GM12878 (cell line): Measurements from ENCODE around the gene HMGXB3. TPM values are rescaled to one million over a fixed set of nuclear protein-coding genes. Genes with fewer than 3 reads are reported as not detected.

Experiments used
- ATAC-seq: fragments of 200-7000 bp; cut with Tn5 transposase; 3 replicates; pipeline ENCODE4 v1.9.1; 2020; ENCODE audit warnings: mild to moderate bottlenecking, moderate library complexity
- BruUV-seq: library from RNA; stranded (reverse); fragments of 400-500 nt; replicated peaks from 2 replicates; lab custom pipeline; 2021; lab: Mats Ljungman, UMichigan
- CTCF ChIA-PET: fragments of 300-600 bp; sonication (Branson Sonifier 250); formaldehyde crosslinking; extraction: SDS; loops from one replicate; lab custom pipeline; 2021; ENCODE audit warnings: inconsistent platforms; lab: Yijun Ruan, JAX
- POLR2A ChIA-PET: fragments of 350-600 bp; formaldehyde crosslinking; extraction: SDS; loops from one replicate; lab custom pipeline; 2021; ENCODE audit warnings: inconsistent platforms; lab: Charles Lee
- RAD21 ChIA-PET: fragments of 300-600 bp; sonication (Branson Sonifier 250); formaldehyde crosslinking; loops from one replicate; lab custom pipeline; 2023; ENCODE audit warnings: antibody characterized with exemption; ENCODE audit not compliant: unreplicated experiment; lab: Charles Lee
- SMC1A ChIA-PET: fragments of 300-600 bp; sonication (Branson Sonifier 250); formaldehyde crosslinking; loops from one replicate; lab custom pipeline; 2023; ENCODE audit not compliant: unreplicated experiment, uncharacterized antibody; lab: Charles Lee
- DNase-seq: peaks from one replicate; pipeline ENCODE4 v3.0.0-alpha.2; 2011; ENCODE audit warnings: low read depth, low spot score
- FAIRE-seq: peaks from 3 replicates; lab custom pipeline; 2011; peaks lifted over from hg19 to GRCh38; lab: Jason Lieb, UNC
- H2AFZ ChIP-seq: 2 replicates; pipeline ENCODE4 v1.6.0; 2011; ENCODE audit warnings: low read depth, low read length, control low read depth; ENCODE audit not compliant: control insufficient read depth
- H3K27ac ChIP-seq: 2 replicates; pipeline ENCODE4 v1.5.1; 2011; ENCODE audit warnings: control low read depth; ENCODE audit not compliant: control insufficient read depth, insufficient read depth
- H3K27me3 ChIP-seq, 2 experiments: replicated peaks in 1 of 2; 2 replicates each; pipeline versions ENCODE4 v1.6.0 to v1.6.1; 2011; ENCODE audit warnings: low read length in 1 of 2; ENCODE audit not compliant: control insufficient read depth in 2 of 2, insufficient read depth in 2 of 2
- H3K36me3 ChIP-seq, 2 experiments: 2 replicates each; pipeline ENCODE4 v1.5.1; 2011; ENCODE audit warnings: low read length in 1 of 2; ENCODE audit not compliant: control insufficient read depth in 2 of 2, insufficient read depth in 2 of 2
- H3K4me1 ChIP-seq: 2 replicates; pipeline ENCODE4 v1.6.1; 2011; ENCODE audit warnings: mild to moderate bottlenecking, low read length, moderate library complexity, mixed read lengths; ENCODE audit not compliant: control insufficient read depth, insufficient read depth
- H3K4me2 ChIP-seq: 2 replicates; pipeline ENCODE4 v1.6.0; 2011; ENCODE audit warnings: control low read depth; ENCODE audit not compliant: control insufficient read depth, insufficient read depth
- H3K4me3 ChIP-seq: fragments of 200-600 bp; sonication (generic); 2 replicates; pipeline ENCODE4 v1.5.1; 2016
- H3K79me2 ChIP-seq: 2 replicates; pipeline ENCODE4 v1.6.0; 2011; ENCODE audit warnings: low read length; ENCODE audit not compliant: control insufficient read depth, insufficient read depth
- H3K9ac ChIP-seq: 2 replicates; pipeline ENCODE4 v1.8.0; 2011; ENCODE audit warnings: low read length, control low read depth, mixed read lengths; ENCODE audit not compliant: control insufficient read depth, insufficient read depth
- H3K9me3 ChIP-seq: replicated peaks from 3 replicates; pipeline ENCODE4 v1.5.1; 2011; ENCODE audit warnings: mild to moderate bottlenecking, low read length; ENCODE audit not compliant: control insufficient read depth, insufficient read depth
- H4K20me1 ChIP-seq: 2 replicates; pipeline ENCODE4 v1.6.0; 2011; ENCODE audit not compliant: control insufficient read depth, insufficient read depth
- ASH2L ChIP-seq: fragments of 300-600, 200-600 bp; sonication (generic); IDR thresholded peaks from 2 replicates; pipeline ENCODE4 v1.6.1; 2017; ENCODE audit warnings: low read depth, mild to moderate bottlenecking, borderline replicate concordance
- E4F1 ChIP-seq: fragments of 450-650 bp; IDR thresholded peaks from 2 replicates; pipeline ENCODE4 v1.6.1; 2018; ENCODE audit warnings: borderline replicate concordance, mild to moderate bottlenecking; ENCODE audit not compliant: partially characterized antibody
- FOXM1 ChIP-seq: IDR thresholded peaks from 2 replicates; pipeline ENCODE4 v1.6.1; 2012; ENCODE audit warnings: low read depth, mild to moderate bottlenecking, inconsistent platforms, low read length, moderate library complexity
- HCFC1 ChIP-seq: fragments of 150-350 bp; IDR thresholded peaks from 2 replicates; pipeline ENCODE4 v1.6.1; 2014; ENCODE audit warnings: low read length
- IRF5 ChIP-seq: fragments of 450-650 bp; IDR thresholded peaks from 2 replicates; pipeline ENCODE4 v1.6.1; 2017; ENCODE audit warnings: borderline replicate concordance
- SUPT20H ChIP-seq: IDR thresholded peaks from 2 replicates; pipeline ENCODE4 v1.6.1; 2011; ENCODE audit warnings: low read depth, mild to moderate bottlenecking, low read length, moderate library complexity, borderline replicate concordance; ENCODE audit not compliant: control insufficient read depth
- WGBS: methylation state at CpG from one replicate; pipeline ENCODE4 v1.1.6; 2016; ENCODE audit warnings: low lambda C conversion rate; ENCODE audit not compliant: insufficient replicate concordance, insufficient coverage; ENCODE audit errors: missing lambda C conversion rate; 5-methylcytosine and 5-hydroxymethylcytosine counted together
- in situ Hi-C: fragments of 300-500 bp; cut with MboI; formaldehyde crosslinking; loops from 9 replicates; pipeline ENCODE4 v1.14.3; 2018; ENCODE audit warnings: mixed read lengths
- intact Hi-C: fragments of 100-400 bp; cut with micrococcal nuclease; formaldehyde crosslinking; loops from one replicate; pipeline ENCODE4 v1.14.2; 2022; ENCODE audit not compliant: unreplicated experiment
- polyA plus RNA-seq, 11 experiments: library from polyadenylated mRNA; depleted of rRNA in 4 of 11; unstranded in 6 of 11; stranded (reverse) in 5 of 11; fragments of >200 nt; fragmentation: Nextera tagmentation in 4 of 11; fragmentation: Illumina TruSeq in 1 of 11; extraction: Ambion mirVana in 4 of 11; extraction: Trizol in 1 of 11; gene quantifications; 1 replicate in 1 of 11; 2 replicates in 10 of 11; pipeline versions ENCODE4 v1.2.1 to v1.2.3, GENCODE V29; 2011 to 2016; ENCODE audit warnings: inconsistent platforms in 2 of 11, missing spikeins in 2 of 11, low read depth in 1 of 11
- total RNA-seq, 4 experiments: library from RNA; depleted of rRNA in 3 of 4; stranded (reverse); fragments of >200 nt in 3 of 4; fragmentation: Illumina TruSeq in 1 of 4; extraction: Trizol in 1 of 4; gene quantifications; 2 replicates each; pipeline versions ENCODE4 v1.2.1 to v1.2.3, GENCODE V29; 2013 to 2021
- TF ChIP-seq, protein P1 (sequence below): fragments of 450-650 bp; formaldehyde crosslinking; IDR thresholded peaks from 2 replicates; pipeline ENCODE4 v1.4.0; 2020; ENCODE audit warnings: mild to moderate bottlenecking, moderate library complexity
- TF ChIP-seq, protein P2 (sequence below): IDR thresholded peaks from 2 replicates; pipeline ENCODE4 v1.6.1; 2011; ENCODE audit warnings: borderline replicate concordance, low read depth, mild to moderate bottlenecking, moderate library complexity, mixed read lengths, low read length; ENCODE audit not compliant: insufficient read depth; ENCODE audit errors: extremely low read length

The HMGXB3 gene
- total and polyA plus RNA-seq, 10 of the 15 experiments (the other 5 are each of a cell fraction or from before 2014, with no cell fraction given), result 1.00 to 42.2 (median 28.1) TPM

- no peaks in the 10 kb centered on the region for H4K20me1 ChIP-seq
- DNase-seq (no peak), FAIRE-seq (no peak)
- no peaks in the 10 kb centered on the region for H3K79me2 ChIP-seq
- H3K4me3 ChIP-seq, result no peak overlapping the region
- WGBS, result 33% methylated on average over 8 of the region's 8 CpGs
- no peak overlapping the region for H3K9ac ChIP-seq
- CTCF ChIA-PET, result interaction anchor here (0.9 to 1.7 kb wide), 2 partner anchors 12 to 44 kb away, joined by 3 to 4 read pairs; no protein-coding TSS in a partner anchor
- no peaks in the 10 kb centered on the region for H3K9me3 ChIP-seq
- in situ Hi-C loops, result no loop called here
- no peaks in the 10 kb centered on the region for H3K27me3 ChIP-seq
- intact Hi-C loops, result no loop called here
- TF ChIP-seq, protein P1, sequence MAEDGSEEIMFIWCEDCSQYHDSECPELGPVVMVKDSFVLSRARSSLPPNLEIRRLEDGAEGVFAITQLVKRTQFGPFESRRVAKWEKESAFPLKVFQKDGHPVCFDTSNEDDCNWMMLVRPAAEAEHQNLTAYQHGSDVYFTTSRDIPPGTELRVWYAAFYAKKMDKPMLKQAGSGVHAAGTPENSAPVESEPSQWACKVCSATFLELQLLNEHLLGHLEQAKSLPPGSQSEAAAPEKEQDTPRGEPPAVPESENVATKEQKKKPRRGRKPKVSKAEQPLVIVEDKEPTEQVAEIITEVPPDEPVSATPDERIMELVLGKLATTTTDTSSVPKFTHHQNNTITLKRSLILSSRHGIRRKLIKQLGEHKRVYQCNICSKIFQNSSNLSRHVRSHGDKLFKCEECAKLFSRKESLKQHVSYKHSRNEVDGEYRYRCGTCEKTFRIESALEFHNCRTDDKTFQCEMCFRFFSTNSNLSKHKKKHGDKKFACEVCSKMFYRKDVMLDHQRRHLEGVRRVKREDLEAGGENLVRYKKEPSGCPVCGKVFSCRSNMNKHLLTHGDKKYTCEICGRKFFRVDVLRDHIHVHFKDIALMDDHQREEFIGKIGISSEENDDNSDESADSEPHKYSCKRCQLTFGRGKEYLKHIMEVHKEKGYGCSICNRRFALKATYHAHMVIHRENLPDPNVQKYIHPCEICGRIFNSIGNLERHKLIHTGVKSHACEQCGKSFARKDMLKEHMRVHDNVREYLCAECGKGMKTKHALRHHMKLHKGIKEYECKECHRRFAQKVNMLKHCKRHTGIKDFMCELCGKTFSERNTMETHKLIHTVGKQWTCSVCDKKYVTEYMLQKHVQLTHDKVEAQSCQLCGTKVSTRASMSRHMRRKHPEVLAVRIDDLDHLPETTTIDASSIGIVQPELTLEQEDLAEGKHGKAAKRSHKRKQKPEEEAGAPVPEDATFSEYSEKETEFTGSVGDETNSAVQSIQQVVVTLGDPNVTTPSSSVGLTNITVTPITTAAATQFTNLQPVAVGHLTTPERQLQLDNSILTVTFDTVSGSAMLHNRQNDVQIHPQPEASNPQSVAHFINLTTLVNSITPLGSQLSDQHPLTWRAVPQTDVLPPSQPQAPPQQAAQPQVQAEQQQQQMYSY (CRISPR knock-in tag), result no peak
- TF ChIP-seq HCFC1, result no peak
- no peak for TF ChIP-seq E4F1
- no peak for TF ChIP-seq SUPT20H
- TF ChIP-seq ASH2L, result no peak
- no peak for TF ChIP-seq FOXM1
- TF ChIP-seq IRF5, result no peak
- TF ChIP-seq, protein P2, sequence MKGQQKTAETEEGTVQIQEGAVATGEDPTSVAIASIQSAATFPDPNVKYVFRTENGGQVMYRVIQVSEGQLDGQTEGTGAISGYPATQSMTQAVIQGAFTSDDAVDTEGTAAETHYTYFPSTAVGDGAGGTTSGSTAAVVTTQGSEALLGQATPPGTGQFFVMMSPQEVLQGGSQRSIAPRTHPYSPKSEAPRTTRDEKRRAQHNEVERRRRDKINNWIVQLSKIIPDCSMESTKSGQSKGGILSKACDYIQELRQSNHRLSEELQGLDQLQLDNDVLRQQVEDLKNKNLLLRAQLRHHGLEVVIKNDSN, result no peak
- TF ChIP-seq, all 136 proteins: peak for 0
- ChIA-PET RAD21 (interaction anchor here (0.9 kb wide), 1 partner anchor 12 kb away, joined by 3 read pairs; no protein-coding TSS in a partner anchor), SMC1A (no interaction called here), POLR2A (interaction anchor here (0.6 to 1.0 kb wide), 2 partner anchors 10 to 316 kb away, joined by 3 read pairs; no protein-coding TSS in a partner anchor)
- BruUV-seq, result no TSS peak
- no peak overlapping the region for H3K4me2 ChIP-seq
- no peak overlapping the region for H2AFZ ChIP-seq
- ATAC-seq, result no peak
- no peak overlapping the region for H3K27ac ChIP-seq
- H3K4me1 ChIP-seq, result peaks cover 20% of the 10 kb centered on the region
- H3K36me3 ChIP-seq, result no peaks in the 10 kb centered on the region
Observed at GRCh38 chr5:150077996-150078801, 77.7 kb downstream of the HMGXB3 start.
